Heart right ventricle (tissue), 16 donors: ENCODE data around the gene EXOC3L2. TPM values are rescaled to one million over a fixed set of nuclear protein-coding genes. Genes with fewer than 3 reads are reported as not detected.
A peak's percentile ranks its signal among the peaks of the same experiment; 100 is the strongest.

ENCODE experiments used
- ATAC-seq, 8 donors: fragments of 200-7000 bp; cut with Tn5 transposase; one replicate each; pipeline ENCODE4 v1.9.1; 2020; ENCODE audit warnings: mild to moderate bottlenecking in 8 of 8, moderate library complexity in 8 of 8, moderate number of reproducible peaks in 1 of 8
- DNase-seq, 2 donors: peaks; one replicate each; pipeline ENCODE4 v3.0.0-alpha.2; 2020
- H3K27ac ChIP-seq, 10 donors: fragments of 200-600 bp; sonication (generic) in 2 of 10; one replicate each; pipeline versions ENCODE4 v1.5.0 to v1.8.0; 2020 to 2022; ENCODE audit warnings: mild to moderate bottlenecking in 3 of 10
- H3K27me3 ChIP-seq, 7 donors: fragments of 200-600 bp; one replicate each; pipeline ENCODE4 v1.8.0; 2021 to 2022; ENCODE audit warnings: mild to moderate bottlenecking in 2 of 7
- H3K36me3 ChIP-seq, 9 donors: fragments of 200-600 bp; sonication (generic) in 1 of 9; one replicate each; pipeline versions ENCODE4 v1.5.0 to v1.8.0; 2020 to 2022; ENCODE audit warnings: mild to moderate bottlenecking in 2 of 9
- H3K4me1 ChIP-seq, 9 donors: fragments of 200-600 bp; sonication (generic) in 1 of 9; one replicate each; pipeline versions ENCODE4 v1.5.0 to v1.8.0; 2020 to 2022; ENCODE audit warnings: mild to moderate bottlenecking in 4 of 9
- H3K4me3 ChIP-seq, 10 donors: fragments of 200-600 bp; sonication (generic) in 2 of 10; one replicate each; pipeline versions ENCODE4 v1.5.0 to v1.8.0; 2020 to 2022; ENCODE audit warnings: mild to moderate bottlenecking in 7 of 10, moderate library complexity in 2 of 10
- H3K9me3 ChIP-seq, 11 donors: fragments of 200-600 bp in 10 of 11; sonication (generic) in 2 of 11; one replicate each; pipeline versions ENCODE4 v1.5.0 to v1.8.0; 2013 to 2022; ENCODE audit warnings: mild to moderate bottlenecking in 2 of 11, control low read depth in 1 of 11, moderate library complexity in 1 of 11
- CTCF ChIP-seq, 9 donors: fragments of 200-600 bp; sonication (generic) in 2 of 9; IDR thresholded peaks; one replicate each; pipeline versions ENCODE4 v1.5.0 to v1.8.0; 2021 to 2022; ENCODE audit warnings: antibody characterized with exemption in 9 of 9, mild to moderate bottlenecking in 5 of 9, moderate library complexity in 1 of 9
- WGBS, 2 donors: extraction: QIAGEN DNeasy Blood & Tissue Kit; methylation state at CpG; one replicate each; pipeline ENCODE4 v1.1.7; 2013; ENCODE audit warnings: inconsistent platforms in 1 of 2; 5-methylcytosine and 5-hydroxymethylcytosine counted together
- intact Hi-C, 10 donors: fragments of 100-400 bp; cut with DNase I; formaldehyde crosslinking; loops; one replicate each; pipeline versions ENCODE4 v1.11.1 to v1.14.2; 2022
- polyA plus RNA-seq, 2 donors: library from polyadenylated mRNA; stranded (reverse); fragments of 200-250 nt; gene quantifications; one replicate each; pipeline ENCODE4 v1.2.3, GENCODE V29; 2013
- total RNA-seq, 10 donors: library from RNA; stranded (reverse); fragmentation: NEBNext Ultra II Directional in 3 of 10; extraction: Animal tissue kit (Norgen Biotek cat#: 25700) in 3 of 10; gene quantifications; one replicate each; pipeline versions ENCODE4 v1.2.1 to v1.2.4, GENCODE V29; 2021 to 2023
- donor health status: Arrhythmogenic right ventricular cardiomyopathy.
- donor health status: ischemic (EF 13 %, LVEDD 7.1; RV severe dilation, severe dysfunction).
- donor health status: healthy with polysubstance abuse.
- donor health status: DM: no; HTN: yes; CAD: no.
- donor health status: DM: no; HTN: no; CAD: no.
- donor health status: ischemic (EF 25% LVEDD 6.9; RV normal size, moderate dysfunction).
- donor health status: ischemic (EF 25% LVEDD 5.7; RV mildly dilated, moderate dysfunction).
- donor health status: healthy.
- donor health status: DM: yes; HTN: yes; CAD: no.
- donor health status: Ischemic cardiomyopathy.
- donor health status: ischemic (EF 35%, LVEDD 5.7; RV mildly dilated, moderate dysfunction).
- donor health status: nonischemic (EF 11% LVEDD 7.7; RV severe dilation, severe dysfunction).
- donor health status: DM: yes; HTN: yes; CAD: no.
- donor health status: PGD.
- donor health status: ischemic (EF 29% LVEDD 5.4; RV normal size, mild dysfunction).
- donor health status: nonischemic (EF 23%, LVEDD 6.1; RV moderate dilation, normal function).

Gene EXOC3L2
- total and polyA plus RNA-seq, 12 donors, result 0.27 to 2.0 (median 1.2) TPM

GRCh38 chr19:45168767-45169351 is 76.3 kb downstream of the EXOC3L2 start:
- Histone ChIP-seq H3K36me3 (no peaks in the 10 kb centered on the region), H3K4me1 (peaks cover 7 to 59% (median 35%) of the 10 kb centered on the region in 9 donors), H3K27me3 (no peaks in the 10 kb centered on the region), H3K4me3 (no peak overlapping the region), H3K27ac (no peak overlapping the region), H3K9me3 (no peaks in the 10 kb centered on the region)
- ATAC-seq, result no peak
- no peak for DNase-seq
- 82 to 84% methylated on average over 16 of the region's 16 CpGs for WGBS, 2 donors
- intact Hi-C loops, result no loop called here
- TF ChIP-seq CTCF (IDR thresholded peaks at IDR 0.05), result no peak

- 39 to 40% methylated on average over 14 of the region's 14 CpGs for WGBS, 2 donors
- H3K4me1 ChIP-seq, result peaks cover 7 to 50% (median 29%) of the 10 kb centered on the region in 9 donors
- H3K27ac ChIP-seq, result peak overlapping the region in 5 of 10 donors; percentile 34 to 48 (median 44)
- H3K36me3 ChIP-seq, result no peaks in the 10 kb centered on the region
- peak in 6 of 8 donors; percentile 15 to 45 (median 32) for ATAC-seq
- no peaks in the 10 kb centered on the region for H3K9me3 ChIP-seq
- TF ChIP-seq CTCF (IDR thresholded peaks at IDR 0.05), result no peak
- intact Hi-C loops, result no loop called here
- H3K4me3 ChIP-seq, result no peak overlapping the region
- DNase-seq, result no peak
- peaks cover 0 to 3% (median 0%) of the 10 kb centered on the region in 7 donors for H3K27me3 ChIP-seq
Measured at GRCh38 chr19:45166723-45167252, 78.4 kb downstream of the EXOC3L2 start.

GRCh38 chr19:45164577-45165335 is 80.5 kb downstream of the EXOC3L2 start:
- peak; percentile 36 to 37 for DNase-seq
- 35 to 38% methylated on average over 25 to 27 of the region's 27 CpGs for WGBS, 2 donors
- no peaks in the 10 kb centered on the region for H3K9me3 ChIP-seq
- peak; percentile 31 to 73 (median 61) for ATAC-seq
- H3K36me3 ChIP-seq, result no peaks in the 10 kb centered on the region
- H3K27ac ChIP-seq, result peak overlapping the region in 2 of 10 donors; percentile 19 to 35
- H3K4me3 ChIP-seq, result no peak overlapping the region
- intact Hi-C loops, result no loop called here
- no peak for TF ChIP-seq CTCF (IDR thresholded peaks at IDR 0.05)
- peaks cover 7 to 36% (median 26%) of the 10 kb centered on the region in 9 donors for H3K4me1 ChIP-seq
- peaks cover 0 to 20% (median 15%) of the 10 kb centered on the region in 7 donors for H3K27me3 ChIP-seq

- Histone ChIP-seq H3K27me3 (peaks cover 0 to 28% (median 23%) of the 10 kb centered on the region in 7 donors), H3K9me3 (no peaks in the 10 kb centered on the region), H3K4me1 (peaks cover 7 to 36% (median 22%) of the 10 kb centered on the region in 9 donors), H3K27ac (no peak overlapping the region), H3K36me3 (no peaks in the 10 kb centered on the region), H3K4me3 (no peak overlapping the region)
- TF ChIP-seq CTCF (IDR thresholded peaks at IDR 0.05), result no peak
- ATAC-seq (no peak), DNase-seq (no peak)
- intact Hi-C loops, result no loop called here
- WGBS, 2 donors, result 79 to 80% methylated on average over 15 of the region's 15 CpGs
Measured at GRCh38 chr19:45163751-45164460, 81.3 kb downstream of the EXOC3L2 start.
